Type B pancreatic cell (in vitro differentiated cells): ENCODE measurements around the gene SUGP1. TPM values are rescaled to one million over a fixed set of nuclear protein-coding genes. Genes with fewer than 3 reads are reported as not detected.

Experiments
- DNase-seq: peaks from one replicate; pipeline ENCODE4 v3.0.0; 2021; ENCODE audit warnings: mixed read lengths; ENCODE audit not compliant: unreplicated experiment; ENCODE audit errors: extremely low spot score
- H3K27ac Mint-ChIP-seq: 2 replicates; pipeline ENCODE4 v1.8.0; 2021; ENCODE audit warnings: mild to moderate bottlenecking, mixed read lengths
- H3K27me3 Mint-ChIP-seq: 2 replicates; pipeline ENCODE4 v1.8.0; 2021; ENCODE audit warnings: mixed read lengths
- H3K36me3 Mint-ChIP-seq: 2 replicates; pipeline ENCODE4 v1.8.0; 2021; ENCODE audit warnings: mixed read lengths
- H3K4me1 Mint-ChIP-seq: one replicate; pipeline ENCODE4 v1.8.0; 2021; ENCODE audit warnings: mixed read lengths; ENCODE audit not compliant: unreplicated experiment
- H3K4me3 Mint-ChIP-seq: 2 replicates; pipeline ENCODE4 v1.8.0; 2021; ENCODE audit warnings: mild to moderate bottlenecking, mixed read lengths
- H3K9me3 Mint-ChIP-seq: 2 replicates; pipeline ENCODE4 v1.8.0; 2021; ENCODE audit warnings: mixed read lengths
- CTCF ChIP-seq: fragments of 200-600 bp; sonication (generic); conservative IDR thresholded peaks from 2 replicates; pipeline ENCODE4 v1.5.0; 2021; ENCODE audit warnings: antibody characterized with exemption, mild to moderate bottlenecking
- total RNA-seq: library from RNA; stranded (reverse); gene quantifications from 2 replicates; pipeline ENCODE4 v1.2.1, GENCODE V29; 2021; ENCODE audit warnings: low replicate concordance

SUGP1 gene
- total RNA-seq, 1 donor from 2014 or later, result 86.8 TPM

- H3K27ac Mint-ChIP-seq, result no peak overlapping the region
- no peaks in the 10 kb centered on the region for H3K4me1 Mint-ChIP-seq
- no peaks in the 10 kb centered on the region for H3K36me3 Mint-ChIP-seq
- peaks cover 56% of the 10 kb centered on the region for H3K27me3 Mint-ChIP-seq
- TF ChIP-seq CTCF, result no peak
- H3K9me3 Mint-ChIP-seq, result no peaks in the 10 kb centered on the region
- no peak for DNase-seq
- H3K4me3 Mint-ChIP-seq, result no peak overlapping the region
Measured at GRCh38 chr19:19226204-19226603, 94.1 kb downstream of the SUGP1 start.

Other genes starting within 250 kb of the SUGP1 start
- gene TMEM161A, start 182.0 kb downstream of the SUGP1 start, total RNA-seq, result 29.1 and 45.2 TPM in 2 replicates
- gene MEF2B, start 150.2 kb downstream of the SUGP1 start, total RNA-seq, result 1.5 and 1.6 TPM in 2 replicates
- 28.8 and 29.1 TPM in 2 replicates for gene BORCS8, start 128.4 kb downstream of the SUGP1 start, total RNA-seq
- gene RFXANK, start 128.3 kb downstream of the SUGP1 start, total RNA-seq, result 79.7 and 103 TPM in 2 replicates
- 15.2 and 22.9 TPM in 2 replicates for gene NR2C2AP, start 117.1 kb downstream of the SUGP1 start, total RNA-seq
- gene NCAN, start 108.6 kb downstream of the SUGP1 start, total RNA-seq, result 0.07 and 0.80 TPM in 2 replicates
- 5.4 and 6.4 TPM in 2 replicates for gene TM6SF2, start 47.2 kb downstream of the SUGP1 start, total RNA-seq
- 68.6 and 83.3 TPM in 2 replicates for gene MAU2, start 320 bp upstream of the SUGP1 start, total RNA-seq
- gene GATAD2A, start 85.2 kb upstream of the SUGP1 start, total RNA-seq, result 102 and 113 TPM in 2 replicates
- gene TSSK6, start 195.0 kb upstream of the SUGP1 start, total RNA-seq, result 1.5 and 2.3 TPM in 2 replicates
- 396 and 419 TPM in 2 replicates for gene NDUFA13, start 195.7 kb upstream of the SUGP1 start, total RNA-seq
- gene YJEFN3, start 208.4 kb upstream of the SUGP1 start, total RNA-seq, result 12.2 and 23.2 TPM in 2 replicates
- 0.74 and 3.2 TPM in 2 replicates for gene CILP2, start 217.8 kb upstream of the SUGP1 start, total RNA-seq